ENCODE measurements around the gene OR2A7.
"Not testable (repeated sequence)": the region's sequence is repeated elsewhere in the genome, so short reads cannot be mapped to it uniquely, and the experiment has no call there.

GRCh38 chr7:144217200-144217599 is 47.4 kb downstream of the OR2A7 start:
- not testable (repeated sequence) for TF ChIP-seq ARNTL (CRISPR knock-in tag; IDR thresholded peaks at IDR 0.05; ENCODE audit: borderline replicate concordance, low read depth); PPARA (CRISPR knock-in tag; IDR thresholded peaks at IDR 0.05; ENCODE audit: borderline replicate concordance); CREB5 (CRISPR knock-in tag; IDR thresholded peaks at IDR 0.05; ENCODE audit: low read depth); TCF4 (CRISPR knock-in tag; IDR thresholded peaks at IDR 0.05; ENCODE audit: borderline replicate concordance); PATZ1 (CRISPR knock-in tag; IDR thresholded peaks at IDR 0.05; ENCODE audit: borderline replicate concordance); ZFP3 (CRISPR knock-in tag; IDR thresholded peaks at IDR 0.05); TSHZ2 (CRISPR knock-in tag; IDR thresholded peaks at IDR 0.05)
